Endothelial cell of umbilical vein (primary cell): ENCODE data around the gene PDE11A. TPM values are rescaled to one million over a fixed set of nuclear protein-coding genes. Genes with fewer than 3 reads are reported as not detected.

Source experiments
- BruUV-seq: library from RNA; stranded (reverse); fragments of 400-500 nt; replicated peaks from 2 replicates; lab custom pipeline; 2021; lab: Mats Ljungman, UMichigan
- CTCF ChIA-PET: fragments of 300-600, 350-600 bp; sonication (Branson Sonifier 250); formaldehyde crosslinking; loops from one replicate; lab custom pipeline; 2021; ENCODE audit warnings: antibody characterized with exemption, inconsistent platforms; lab: Charles Lee
- POLR2A ChIA-PET: fragments of 300-600, 350-600 bp; sonication (Branson Sonifier 250); formaldehyde crosslinking; loops from one replicate; lab custom pipeline; 2021; ENCODE audit warnings: antibody characterized with exemption, inconsistent platforms; lab: Charles Lee
- DNase-seq: peaks from one replicate; pipeline ENCODE4 v3.0.0-alpha.2; 2011; ENCODE audit warnings: low read depth, low spot score
- FAIRE-seq: peaks from 2 replicates; lab custom pipeline; 2011; peaks lifted over from hg19 to GRCh38; lab: Jason Lieb, UNC
- H2AFZ ChIP-seq: 2 replicates; pipeline ENCODE4 v1.6.0; 2012; ENCODE audit warnings: low read depth, low read length, control low read depth, inconsistent platforms
- H3K27ac ChIP-seq: 2 replicates; pipeline ENCODE4 v1.5.1; 2011; ENCODE audit warnings: low read depth, mild to moderate bottlenecking, control low read depth, low read length, moderate library complexity; ENCODE audit not compliant: insufficient read depth
- H3K27me3 ChIP-seq, 2 experiments: 2 replicates each; pipeline versions ENCODE4 v1.6.0 to v1.6.1; 2011; ENCODE audit warnings: low read length in 2 of 2, mixed read lengths in 1 of 2; ENCODE audit not compliant: control insufficient read depth in 2 of 2, insufficient read depth in 2 of 2
- H3K36me3 ChIP-seq, 2 experiments: 2 replicates in 1 of 2; 3 replicates in 1 of 2; pipeline ENCODE4 v1.5.1; 2011; ENCODE audit warnings: low read length in 2 of 2, mild to moderate bottlenecking in 1 of 2, moderate library complexity in 1 of 2; ENCODE audit not compliant: control insufficient read depth in 2 of 2, insufficient read depth in 2 of 2; ENCODE audit errors: extremely low read depth in 1 of 2
- H3K4me1 ChIP-seq: 3 replicates; pipeline ENCODE4 v1.5.1; 2011; ENCODE audit warnings: mild to moderate bottlenecking, low read length; ENCODE audit not compliant: control insufficient read depth, insufficient read depth; ENCODE audit errors: extremely low read depth
- H3K4me2 ChIP-seq: 2 replicates; pipeline ENCODE4 v1.6.1; 2011; ENCODE audit warnings: low read length, control low read depth, mixed read lengths; ENCODE audit not compliant: insufficient read depth
- H3K4me3 ChIP-seq, 3 experiments: fragments of 200-600 bp in 1 of 3; sonication (generic), shearing (Covaris generic) in 1 of 3; replicated peaks in 1 of 3; 2 replicates each; pipeline ENCODE4 v1.5.1; 2011 to 2016; ENCODE audit warnings: control low read depth in 3 of 3, low read length in 3 of 3, mild to moderate bottlenecking in 2 of 3, inconsistent platforms in 1 of 3, low read depth in 1 of 3, moderate library complexity in 1 of 3; ENCODE audit not compliant: insufficient read depth in 1 of 3
- H3K79me2 ChIP-seq: 2 replicates; pipeline ENCODE4 v1.6.0; 2012; ENCODE audit warnings: low read length, inconsistent platforms; ENCODE audit not compliant: control insufficient read depth, insufficient read depth
- H3K9ac ChIP-seq: replicated peaks from 2 replicates; pipeline ENCODE3; 2011; ENCODE audit warnings: low read length, control low read depth; ENCODE audit not compliant: insufficient read depth; ENCODE audit errors: extremely low read depth
- H3K9me1 ChIP-seq: replicated peaks from 3 replicates; pipeline ENCODE4 v1.6.0; 2011; ENCODE audit warnings: mild to moderate bottlenecking, low read length; ENCODE audit not compliant: control insufficient read depth, insufficient read depth; ENCODE audit errors: extremely low read depth
- H3K9me3 ChIP-seq: replicated peaks from 2 replicates; pipeline ENCODE4 v1.5.1; 2012; ENCODE audit warnings: low read length, inconsistent platforms; ENCODE audit not compliant: control insufficient read depth, insufficient read depth
- H4K20me1 ChIP-seq: replicated peaks from 2 replicates; pipeline ENCODE3; 2011; ENCODE audit warnings: mild to moderate bottlenecking, low read length; ENCODE audit not compliant: control insufficient read depth, insufficient read depth; ENCODE audit errors: extremely low read depth
- EZH2 ChIP-seq: IDR thresholded peaks from 2 replicates; pipeline ENCODE4 v1.6.1; 2012; ENCODE audit warnings: borderline replicate concordance, low read depth, mild to moderate bottlenecking, moderate library complexity, low read length, inconsistent platforms; ENCODE audit not compliant: severe bottlenecking
- FOS ChIP-seq: IDR thresholded peaks from 2 replicates; pipeline ENCODE4 v1.6.1; 2011; ENCODE audit warnings: mild to moderate bottlenecking, low read length, moderate library complexity, borderline replicate concordance; ENCODE audit not compliant: insufficient read depth
- GATA2 ChIP-seq: IDR thresholded peaks from 2 replicates; pipeline ENCODE4 v1.7.0; 2011; ENCODE audit warnings: low read depth, mild to moderate bottlenecking, moderate library complexity, mixed read lengths, low read length; ENCODE audit not compliant: insufficient read length, insufficient read depth
- JUN ChIP-seq: IDR thresholded peaks from 2 replicates; pipeline ENCODE4 v1.6.1; 2011; ENCODE audit warnings: borderline replicate concordance, low read depth; ENCODE audit not compliant: insufficient read length, insufficient read depth
- MYC ChIP-seq: IDR thresholded peaks from one replicate; pipeline ENCODE4 v1.6.1; 2011; ENCODE audit warnings: mild to moderate bottlenecking, low read depth, low read length
- POLR2A ChIP-seq: IDR thresholded peaks from 2 replicates; pipeline ENCODE4 v1.6.1; 2012; ENCODE audit warnings: low read depth, mild to moderate bottlenecking, control low read depth, low read length
- POLR2AphosphoS5 ChIP-seq: IDR thresholded peaks from 2 replicates; pipeline ENCODE4 v1.6.1; 2012; ENCODE audit warnings: low read depth, mild to moderate bottlenecking, control low read depth, low read length, moderate library complexity; ENCODE audit not compliant: insufficient read depth
- dilution Hi-C: fragments of 300-500 bp; cut with MboI; formaldehyde crosslinking; loops from one replicate; pipeline ENCODE4 v1.15.0; 2019; ENCODE audit warnings: low sequenced_read_pairs; ENCODE audit not compliant: extremely low pct_ligation_motif_present
- intact Hi-C: fragments of 100-400 bp; cut with micrococcal nuclease; formaldehyde crosslinking; loops from one replicate; pipeline ENCODE4 v1.10.0; 2022
- polyA plus RNA-seq, 4 experiments: library from polyadenylated mRNA; depleted of rRNA in 3 of 4; stranded (reverse) in 3 of 4; unstranded in 1 of 4; fragments of >200 nt; gene quantifications; 2 replicates each; pipeline versions ENCODE4 v1.2.1 to v1.2.3, GENCODE V29; 2011 to 2012; ENCODE audit warnings: missing spikeins in 1 of 4
- total RNA-seq: library from RNA; stranded (reverse); gene quantifications from 2 replicates; pipeline ENCODE4 v1.2.3, GENCODE V29; 2021
- TF ChIP-seq, protein P1 (sequence below): IDR thresholded peaks from 2 replicates; pipeline ENCODE4 v1.6.1; 2011; ENCODE audit not compliant: insufficient read depth, insufficient read length
- TF ChIP-seq, protein P2 (sequence below), 2 donors: IDR thresholded peaks; 1 replicate in 1 of 2; 2 replicates in 1 of 2; pipeline ENCODE4 v1.5.1; 2011; ENCODE audit warnings: low read length in 2 of 2, mild to moderate bottlenecking in 2 of 2, moderate library complexity in 2 of 2, control low read depth in 1 of 2, inconsistent platforms in 1 of 2, low read depth in 1 of 2; ENCODE audit not compliant: insufficient read depth in 1 of 2; ENCODE audit errors: extremely low read depth in 1 of 2

PDE11A gene
- total and polyA plus RNA-seq, 2 donors (not counting 3 experiments of a cell fraction or from before 2014, with no cell fraction given) = 0.07 to 0.51 TPM

DNA sequence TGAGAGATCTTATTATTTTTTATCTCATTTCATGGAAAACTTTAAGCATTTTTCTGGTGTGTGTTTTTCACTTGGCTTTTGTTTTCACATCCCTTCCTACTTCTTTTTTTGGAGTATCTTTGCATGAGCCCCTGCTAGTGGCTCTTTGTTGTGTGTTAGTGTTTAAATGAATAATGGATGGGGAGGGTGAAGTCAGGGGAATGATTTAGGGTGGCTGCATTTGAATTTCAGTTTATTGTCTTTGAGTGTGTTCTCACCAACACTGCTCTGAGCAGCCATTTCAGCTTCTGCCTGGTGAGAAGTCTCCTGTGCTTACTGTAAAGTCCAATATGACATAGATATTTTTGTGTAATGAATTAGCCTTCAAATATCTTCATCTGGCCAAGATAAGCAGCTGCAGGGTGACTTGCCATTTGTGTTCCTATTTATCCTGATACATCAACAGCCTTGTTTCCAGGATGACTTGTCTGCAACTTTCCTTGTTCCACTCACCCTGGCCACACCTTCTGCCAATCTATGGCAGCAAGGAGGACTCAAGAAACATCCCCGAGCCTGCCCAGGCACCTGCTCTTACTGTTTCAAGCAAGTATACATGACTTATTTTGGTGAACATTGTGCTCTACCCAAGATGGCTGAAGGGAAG lies 182.6 kb downstream of the PDE11A start:
- Histone ChIP-seq H3K27me3 (no peaks in the 10 kb centered on the region), H3K36me3 (no peaks in the 10 kb centered on the region), H3K4me2 (no peak overlapping the region), H3K9me3 (no peaks in the 10 kb centered on the region), H4K20me1 (no peaks in the 10 kb centered on the region), H2AFZ (no peak overlapping the region), H3K79me2 (no peaks in the 10 kb centered on the region), H3K27ac (no peak overlapping the region), H3K9ac (no peak overlapping the region), H3K4me3 (no peak overlapping the region), H3K9me1 (no peaks in the 10 kb centered on the region), H3K4me1 (no peaks in the 10 kb centered on the region)
- FAIRE-seq = no peak
- CTCF ChIA-PET = no interaction called here
- intact Hi-C loops = no loop called here
- POLR2A ChIA-PET = no interaction called here
- TF ChIP-seq JUN (no peak), EZH2 (no peak), GATA2 (no peak)
- no TSS peak for BruUV-seq
- dilution Hi-C loops = no loop called here
- no peak for DNase-seq

DNA sequence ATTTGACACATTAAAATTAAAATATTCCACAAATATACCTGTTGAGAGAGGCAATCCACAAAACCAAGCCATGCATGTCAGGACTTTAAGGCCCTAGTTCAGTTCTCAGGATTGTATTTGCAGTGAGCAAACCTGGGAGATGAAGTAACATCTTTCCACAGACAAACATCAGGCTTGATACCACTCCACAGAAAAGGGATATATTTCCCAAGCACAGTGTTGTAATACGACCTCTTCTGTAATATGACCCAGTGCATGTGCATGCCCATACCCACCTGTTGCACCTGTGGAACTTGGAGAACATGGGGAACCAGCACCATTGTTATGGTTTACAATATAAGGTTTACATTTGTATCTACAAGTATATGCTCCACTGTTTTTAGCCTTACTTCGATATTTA lies 184.0 kb downstream of the PDE11A start:
- BruUV-seq = no TSS peak
- Histone ChIP-seq H3K79me2 (no peaks in the 10 kb centered on the region), H3K4me1 (no peaks in the 10 kb centered on the region), H3K27ac (no peak overlapping the region), H3K9me1 (no peaks in the 10 kb centered on the region), H3K4me2 (no peak overlapping the region), H3K9me3 (no peaks in the 10 kb centered on the region), H3K9ac (no peak overlapping the region), H4K20me1 (no peaks in the 10 kb centered on the region), H3K36me3 (no peaks in the 10 kb centered on the region), H3K27me3 (no peaks in the 10 kb centered on the region), H3K4me3 (no peak overlapping the region), H2AFZ (no peak overlapping the region)
- CTCF ChIA-PET = no interaction called here
- FAIRE-seq (no peak), DNase-seq (no peak)
- TF ChIP-seq, protein P1, sequence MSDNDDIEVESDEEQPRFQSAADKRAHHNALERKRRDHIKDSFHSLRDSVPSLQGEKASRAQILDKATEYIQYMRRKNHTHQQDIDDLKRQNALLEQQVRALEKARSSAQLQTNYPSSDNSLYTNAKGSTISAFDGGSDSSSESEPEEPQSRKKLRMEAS = no peak
- TF ChIP-seq, protein P2, sequence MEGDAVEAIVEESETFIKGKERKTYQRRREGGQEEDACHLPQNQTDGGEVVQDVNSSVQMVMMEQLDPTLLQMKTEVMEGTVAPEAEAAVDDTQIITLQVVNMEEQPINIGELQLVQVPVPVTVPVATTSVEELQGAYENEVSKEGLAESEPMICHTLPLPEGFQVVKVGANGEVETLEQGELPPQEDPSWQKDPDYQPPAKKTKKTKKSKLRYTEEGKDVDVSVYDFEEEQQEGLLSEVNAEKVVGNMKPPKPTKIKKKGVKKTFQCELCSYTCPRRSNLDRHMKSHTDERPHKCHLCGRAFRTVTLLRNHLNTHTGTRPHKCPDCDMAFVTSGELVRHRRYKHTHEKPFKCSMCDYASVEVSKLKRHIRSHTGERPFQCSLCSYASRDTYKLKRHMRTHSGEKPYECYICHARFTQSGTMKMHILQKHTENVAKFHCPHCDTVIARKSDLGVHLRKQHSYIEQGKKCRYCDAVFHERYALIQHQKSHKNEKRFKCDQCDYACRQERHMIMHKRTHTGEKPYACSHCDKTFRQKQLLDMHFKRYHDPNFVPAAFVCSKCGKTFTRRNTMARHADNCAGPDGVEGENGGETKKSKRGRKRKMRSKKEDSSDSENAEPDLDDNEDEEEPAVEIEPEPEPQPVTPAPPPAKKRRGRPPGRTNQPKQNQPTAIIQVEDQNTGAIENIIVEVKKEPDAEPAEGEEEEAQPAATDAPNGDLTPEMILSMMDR (IDR thresholded peaks at IDR 0.05; ENCODE audit: extremely low read depth in 1 of 2, insufficient read depth in 1 of 2, low read depth in 1 of 2, low read length in 2 of 2) = no peak
- no peak for TF ChIP-seq GATA2
- TF ChIP-seq POLR2A = no peak
- TF ChIP-seq MYC = no peak
- no peak for TF ChIP-seq EZH2
- TF ChIP-seq POLR2AphosphoS5 = no peak
- no peak for TF ChIP-seq JUN
- TF ChIP-seq FOS = no peak
- POLR2A ChIA-PET = no interaction called here
- intact Hi-C loops (no loop called here), dilution Hi-C loops (no loop called here)
